Measurements from ENCODE around the gene SLC16A9.
A peak's percentile ranks its signal among the peaks of the same experiment; 100 is the strongest.

Gene SLC16A9, protein sequence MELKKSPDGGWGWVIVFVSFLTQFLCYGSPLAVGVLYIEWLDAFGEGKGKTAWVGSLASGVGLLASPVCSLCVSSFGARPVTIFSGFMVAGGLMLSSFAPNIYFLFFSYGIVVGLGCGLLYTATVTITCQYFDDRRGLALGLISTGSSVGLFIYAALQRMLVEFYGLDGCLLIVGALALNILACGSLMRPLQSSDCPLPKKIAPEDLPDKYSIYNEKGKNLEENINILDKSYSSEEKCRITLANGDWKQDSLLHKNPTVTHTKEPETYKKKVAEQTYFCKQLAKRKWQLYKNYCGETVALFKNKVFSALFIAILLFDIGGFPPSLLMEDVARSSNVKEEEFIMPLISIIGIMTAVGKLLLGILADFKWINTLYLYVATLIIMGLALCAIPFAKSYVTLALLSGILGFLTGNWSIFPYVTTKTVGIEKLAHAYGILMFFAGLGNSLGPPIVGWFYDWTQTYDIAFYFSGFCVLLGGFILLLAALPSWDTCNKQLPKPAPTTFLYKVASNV

DNA sequence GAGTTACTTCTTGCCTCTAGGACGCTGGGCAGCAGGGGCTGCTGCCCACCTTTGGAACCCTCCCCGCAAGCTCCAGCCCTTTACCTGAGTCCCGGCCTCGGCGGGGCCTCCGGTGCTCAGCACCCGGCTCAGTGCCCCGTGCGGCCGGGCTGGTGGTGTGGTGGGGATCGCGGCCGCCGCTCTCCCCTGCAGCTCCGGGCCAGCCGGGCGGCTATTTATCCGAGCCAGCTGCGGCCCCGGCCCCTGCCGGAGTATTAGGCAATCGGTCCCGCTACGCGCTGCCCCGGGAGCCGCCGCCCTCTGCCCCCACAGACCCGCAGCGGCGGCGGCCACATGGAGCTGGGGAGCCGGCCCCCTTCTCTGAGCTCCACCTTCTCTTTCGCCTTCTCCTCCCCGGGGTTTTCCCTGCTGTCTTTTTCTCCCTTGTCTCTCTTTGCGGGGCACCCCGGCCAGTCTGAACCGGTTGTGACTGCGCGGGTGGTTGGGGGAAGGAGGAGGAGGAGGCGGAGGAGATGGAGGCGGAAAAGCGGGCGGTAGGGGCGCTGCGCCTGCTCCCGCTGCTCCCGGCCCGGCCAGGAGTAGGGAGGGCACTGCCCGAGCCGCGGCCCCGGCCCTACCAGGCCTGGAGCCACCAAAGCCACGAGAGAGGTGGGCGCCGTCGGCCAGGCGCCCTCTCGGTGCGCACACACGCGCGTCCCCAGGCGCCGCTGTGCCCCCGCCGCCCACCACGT lies at the start of gene SLC16A9:
TSS of gene SLC16A9 (minus strand) at position 456 of the 731 bp plus-strand sequence. CDS start 25,559 bp downstream, outside the sequence.
- no peak within 1 kb of the TSS for H3K27ac ChIP-seq
- TF ChIP-seq, protein P1, sequence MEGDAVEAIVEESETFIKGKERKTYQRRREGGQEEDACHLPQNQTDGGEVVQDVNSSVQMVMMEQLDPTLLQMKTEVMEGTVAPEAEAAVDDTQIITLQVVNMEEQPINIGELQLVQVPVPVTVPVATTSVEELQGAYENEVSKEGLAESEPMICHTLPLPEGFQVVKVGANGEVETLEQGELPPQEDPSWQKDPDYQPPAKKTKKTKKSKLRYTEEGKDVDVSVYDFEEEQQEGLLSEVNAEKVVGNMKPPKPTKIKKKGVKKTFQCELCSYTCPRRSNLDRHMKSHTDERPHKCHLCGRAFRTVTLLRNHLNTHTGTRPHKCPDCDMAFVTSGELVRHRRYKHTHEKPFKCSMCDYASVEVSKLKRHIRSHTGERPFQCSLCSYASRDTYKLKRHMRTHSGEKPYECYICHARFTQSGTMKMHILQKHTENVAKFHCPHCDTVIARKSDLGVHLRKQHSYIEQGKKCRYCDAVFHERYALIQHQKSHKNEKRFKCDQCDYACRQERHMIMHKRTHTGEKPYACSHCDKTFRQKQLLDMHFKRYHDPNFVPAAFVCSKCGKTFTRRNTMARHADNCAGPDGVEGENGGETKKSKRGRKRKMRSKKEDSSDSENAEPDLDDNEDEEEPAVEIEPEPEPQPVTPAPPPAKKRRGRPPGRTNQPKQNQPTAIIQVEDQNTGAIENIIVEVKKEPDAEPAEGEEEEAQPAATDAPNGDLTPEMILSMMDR (IDR thresholded peaks at IDR 0.05): peak; percentile 64
- no peak for TF ChIP-seq ZFX (IDR thresholded peaks at IDR 0.05; ENCODE audit: borderline replicate concordance)

DNA sequence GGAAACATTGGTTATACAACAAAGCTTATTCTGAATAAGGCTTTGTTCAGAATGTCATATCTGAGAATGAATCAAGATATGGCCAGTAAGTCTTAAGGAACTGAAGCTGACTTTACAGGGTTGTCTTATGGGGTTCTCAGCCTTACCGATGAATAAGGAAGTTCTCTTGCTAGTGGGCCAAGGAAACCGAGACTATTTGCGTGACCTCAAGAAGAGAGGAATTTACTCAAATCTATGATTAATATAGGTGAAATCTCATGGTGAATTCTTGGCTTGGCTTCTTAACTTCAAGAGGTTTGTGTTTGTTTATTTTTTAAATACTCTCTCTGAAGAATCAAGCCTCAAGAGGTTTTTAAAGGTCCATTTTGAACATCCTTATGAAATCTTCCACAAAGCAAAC lies 48.3 kb upstream of the SLC16A9 start:
- H3K27ac ChIP-seq: no peak overlapping the region
- TF ChIP-seq, protein P1 (IDR thresholded peaks at IDR 0.05): no peak
- TF ChIP-seq ZFX (IDR thresholded peaks at IDR 0.05; ENCODE audit: borderline replicate concordance): no peak

DNA sequence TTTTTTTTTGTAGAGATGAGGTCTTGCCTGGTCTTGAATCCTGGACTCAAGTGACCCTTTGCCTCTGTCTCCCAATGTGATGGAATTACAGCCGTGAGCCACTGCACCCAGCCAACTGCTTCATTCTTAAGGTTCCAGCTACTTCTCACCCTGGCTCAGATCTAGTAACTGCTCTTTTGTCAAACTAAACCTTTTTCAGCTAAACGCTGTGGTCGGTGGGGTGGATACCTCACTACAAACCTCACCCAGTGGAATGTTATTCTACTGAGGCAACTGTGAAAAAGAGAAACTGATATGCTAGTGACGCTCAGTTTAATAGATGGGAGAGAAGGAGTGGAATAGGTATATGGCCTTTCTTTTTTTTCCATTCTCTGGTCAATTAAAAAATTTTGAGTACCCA lies 45.3 kb upstream of the SLC16A9 start:
- TF ChIP-seq, protein P1 (IDR thresholded peaks at IDR 0.05): no peak
- no peak for TF ChIP-seq ZFX (IDR thresholded peaks at IDR 0.05; ENCODE audit: borderline replicate concordance)
- H3K27ac ChIP-seq: no peak overlapping the region

DNA sequence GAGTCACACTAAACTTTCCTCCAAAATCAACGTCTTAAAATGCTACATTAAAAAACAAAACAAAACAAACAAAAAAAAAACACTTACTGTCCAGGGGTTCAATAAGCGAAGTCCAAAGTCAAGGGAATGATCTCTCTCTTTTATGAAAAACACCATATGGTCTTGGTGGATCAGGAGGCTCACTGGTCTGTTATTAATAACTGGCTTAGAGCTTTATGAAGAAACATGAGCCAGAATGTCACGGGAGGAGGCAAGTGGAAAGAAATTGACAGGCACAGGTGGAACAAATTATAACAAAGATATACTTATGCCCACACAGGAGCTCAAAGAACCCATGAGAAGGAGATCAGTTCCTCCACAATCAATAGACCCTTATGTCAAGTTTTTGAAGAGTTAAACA lies 43.6 kb upstream of the SLC16A9 start, which contains the start of gene MRLN:
TSS of gene MRLN (minus strand) at position 189 of the 400 bp plus-strand sequence.
- TF ChIP-seq, protein P1 (IDR thresholded peaks at IDR 0.05): no peak
- TF ChIP-seq ZFX (IDR thresholded peaks at IDR 0.05; ENCODE audit: borderline replicate concordance): no peak
- H3K27ac ChIP-seq: no peak within 1 kb of the TSS

DNA sequence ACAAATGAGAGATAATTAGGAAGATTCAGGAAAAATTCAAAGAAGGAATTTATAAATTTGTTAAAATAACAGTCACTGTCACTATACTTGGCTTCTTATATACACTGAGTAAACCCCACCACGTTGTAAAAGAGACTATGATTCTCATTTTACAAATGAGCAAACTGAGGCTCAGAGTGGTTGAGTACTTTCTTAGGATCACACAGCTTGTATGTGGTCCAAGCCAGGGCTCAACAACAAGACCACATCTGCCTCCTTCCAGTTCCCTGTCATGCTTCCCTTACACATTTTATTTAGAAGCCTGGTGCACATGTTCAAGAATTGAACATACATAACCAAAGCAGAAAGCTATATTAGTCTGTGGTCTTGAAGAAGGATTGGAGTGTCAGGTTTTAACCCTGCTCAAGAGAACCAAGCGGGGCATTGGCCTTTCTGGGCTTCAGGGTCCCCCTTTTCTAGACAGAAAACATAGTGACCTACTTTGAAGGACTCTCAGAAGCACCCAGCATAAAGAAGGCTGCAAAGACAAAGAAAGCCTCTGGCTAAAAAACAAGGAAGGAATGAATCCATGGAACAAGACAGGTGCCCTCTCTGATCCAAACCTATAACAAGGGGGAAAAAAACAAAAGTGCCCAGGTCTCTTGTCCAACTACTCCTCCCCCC lies 42.8 kb upstream of the SLC16A9 start:
- H3K27ac ChIP-seq: no peak overlapping the region
- TF ChIP-seq, protein P1 (IDR thresholded peaks at IDR 0.05): no peak
- TF ChIP-seq ZFX (IDR thresholded peaks at IDR 0.05; ENCODE audit: borderline replicate concordance): no peak

DNA sequence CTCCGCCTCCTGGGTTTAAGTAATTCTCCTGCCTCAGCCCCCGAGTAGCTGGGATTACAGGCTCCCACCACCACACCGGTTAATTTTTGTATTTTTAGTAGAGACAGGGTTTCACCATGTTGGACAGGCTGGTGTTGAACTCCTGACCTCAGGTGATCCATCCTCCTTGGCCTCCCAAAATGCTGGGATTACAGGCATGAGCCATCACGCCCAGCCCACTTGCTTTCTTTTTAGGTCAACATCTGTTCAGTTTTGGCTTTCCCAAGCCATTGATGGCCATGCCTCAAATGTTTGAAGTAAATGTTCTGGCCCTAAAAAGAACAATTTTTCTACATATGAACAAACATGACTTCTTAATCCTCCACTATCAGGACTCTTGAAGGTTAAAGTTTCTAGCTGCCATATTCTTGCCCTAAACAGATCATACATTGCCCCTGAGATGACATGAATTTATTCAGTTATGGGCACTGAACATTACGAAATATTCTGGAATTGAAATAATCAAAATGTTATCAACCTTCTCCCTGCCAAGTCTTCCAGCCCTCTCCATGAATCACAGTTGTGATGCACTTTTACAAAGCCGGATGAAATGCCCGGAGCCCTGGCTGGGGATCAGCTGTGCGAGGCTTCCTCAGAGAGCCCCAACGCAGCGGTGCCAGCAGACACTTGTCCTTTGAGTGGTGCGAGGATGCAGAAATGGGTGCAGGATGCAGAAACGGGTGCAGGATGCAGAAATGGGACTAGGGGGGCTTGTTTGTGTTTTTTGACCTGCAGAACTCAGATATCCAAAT lies 40.7 kb upstream of the SLC16A9 start:
- no peak overlapping the region for H3K27ac ChIP-seq
- TF ChIP-seq, protein P1 (IDR thresholded peaks at IDR 0.05): no peak
- no peak for TF ChIP-seq ZFX (IDR thresholded peaks at IDR 0.05; ENCODE audit: borderline replicate concordance)

Data from 22Rv1 (cell line).